ENCODE results near the gene TPGS2.
"Not testable (repeated sequence)": the region's sequence is repeated elsewhere in the genome, so short reads cannot be mapped to it uniquely, and the experiment has no call there.

TPGS2 gene

DNA sequence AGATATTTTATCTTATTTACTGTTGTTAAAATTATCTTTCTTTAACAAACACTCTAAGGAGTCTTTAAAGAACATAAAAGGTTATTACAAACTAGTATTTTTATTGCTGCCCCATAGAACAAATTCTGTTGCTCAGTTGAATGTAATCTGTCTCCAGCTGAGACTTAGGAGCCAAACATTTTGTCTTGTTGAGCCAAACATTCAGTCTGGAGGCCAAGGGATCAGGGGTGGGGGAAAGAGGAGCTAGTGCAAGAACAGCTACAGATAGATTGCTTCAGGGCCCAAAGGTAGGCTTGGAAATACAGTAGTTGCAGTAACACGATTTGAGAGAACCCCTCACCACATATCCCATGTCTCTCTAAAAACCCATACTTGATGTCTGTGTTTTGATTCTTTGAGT, 51.2 kb downstream of the TPGS2 start:
- DNase-seq (ENCODE audit: extremely low read depth in 1 of 2, low read depth in 1 of 2) = no peak

DNA sequence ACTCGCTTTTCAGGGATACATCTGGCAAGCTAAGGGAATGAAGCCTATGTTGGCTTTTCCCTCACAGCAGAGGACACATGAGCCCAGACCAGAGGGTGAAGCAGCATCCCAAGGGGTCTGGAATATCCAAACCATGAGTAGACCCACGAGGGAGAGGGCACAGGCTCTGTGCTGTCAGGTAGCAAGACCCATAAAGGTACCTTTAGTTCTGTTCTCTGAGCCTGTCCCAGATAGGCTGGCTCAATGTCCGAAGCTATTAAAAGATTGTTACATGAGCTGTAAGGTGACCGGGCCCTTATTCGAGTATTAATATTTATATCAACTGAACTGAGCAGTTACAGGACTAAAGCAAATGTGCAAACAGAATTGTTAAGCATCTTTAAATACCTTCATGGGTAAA, 52.2 kb downstream of the TPGS2 start:
- no peak for DNase-seq (ENCODE audit: extremely low read depth in 1 of 2, low read depth in 1 of 2)

DNA sequence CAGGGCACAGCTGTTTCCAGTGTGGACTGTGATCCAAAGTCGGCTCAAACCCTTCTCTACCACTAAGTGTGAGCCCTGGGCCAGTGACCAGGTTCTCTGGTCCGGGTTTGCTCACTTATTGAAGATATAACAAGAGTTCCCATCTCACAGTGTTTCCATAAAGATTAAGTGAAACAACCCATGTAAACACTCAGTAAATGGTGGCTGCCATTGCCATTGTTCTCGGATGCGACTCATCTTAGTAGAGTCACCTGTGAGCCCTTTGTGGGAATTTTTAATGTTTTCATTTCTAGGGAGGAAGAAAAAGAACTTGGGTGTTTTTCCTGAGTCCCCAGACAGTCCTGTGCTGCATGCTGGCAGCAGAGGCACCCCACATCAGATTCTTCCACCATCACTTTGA, 53.4 kb downstream of the TPGS2 start:
- no peak for DNase-seq (ENCODE audit: extremely low read depth in 1 of 2, low read depth in 1 of 2)

DNA sequence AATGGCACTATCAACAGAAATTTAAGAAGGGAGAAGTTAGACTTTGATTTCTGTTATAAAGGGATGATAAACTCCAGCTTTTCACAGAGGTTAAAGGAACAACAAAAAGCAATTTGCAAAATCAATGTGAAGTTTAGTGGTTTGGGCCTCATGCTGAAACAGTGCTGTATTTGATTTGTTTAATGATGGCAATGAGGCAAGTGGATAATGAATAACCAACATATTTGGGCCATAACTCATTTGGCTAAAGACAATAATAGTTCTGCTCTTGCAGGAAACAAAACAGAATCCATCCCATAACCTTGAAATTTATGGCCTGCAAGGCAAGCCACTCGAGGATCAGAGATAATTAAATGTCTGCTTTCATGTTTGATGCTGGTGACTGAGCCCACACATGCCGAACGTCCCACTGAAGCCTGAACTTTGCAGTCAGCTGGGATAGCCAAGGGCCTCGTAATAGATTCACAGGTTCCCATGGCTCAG, 56.5 kb downstream of the TPGS2 start:
- no peak for DNase-seq (ENCODE audit: extremely low read depth in 1 of 2, low read depth in 1 of 2)

DNA sequence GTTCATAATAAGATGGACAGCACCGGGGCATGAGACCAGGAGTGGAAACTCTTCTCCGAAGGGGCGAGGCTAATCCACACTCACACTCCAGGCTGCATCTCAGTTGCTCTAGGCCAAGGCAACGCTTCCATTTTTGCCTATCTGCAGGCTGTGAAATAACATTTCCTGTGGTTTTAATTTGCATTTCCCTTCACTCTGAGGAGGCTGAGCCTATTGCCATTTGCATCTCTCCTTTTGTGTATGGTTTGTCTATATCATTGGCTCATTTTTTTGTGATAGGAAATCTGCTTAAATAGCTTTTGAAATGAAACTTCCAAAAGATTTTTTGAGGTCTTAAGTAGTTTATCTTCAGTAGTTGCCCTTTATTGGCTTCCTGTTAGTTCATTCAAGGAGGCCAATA, 57.6 kb downstream of the TPGS2 start:
- DNase-seq (ENCODE audit: extremely low read depth in 1 of 2, low read depth in 1 of 2) = no peak

DNA sequence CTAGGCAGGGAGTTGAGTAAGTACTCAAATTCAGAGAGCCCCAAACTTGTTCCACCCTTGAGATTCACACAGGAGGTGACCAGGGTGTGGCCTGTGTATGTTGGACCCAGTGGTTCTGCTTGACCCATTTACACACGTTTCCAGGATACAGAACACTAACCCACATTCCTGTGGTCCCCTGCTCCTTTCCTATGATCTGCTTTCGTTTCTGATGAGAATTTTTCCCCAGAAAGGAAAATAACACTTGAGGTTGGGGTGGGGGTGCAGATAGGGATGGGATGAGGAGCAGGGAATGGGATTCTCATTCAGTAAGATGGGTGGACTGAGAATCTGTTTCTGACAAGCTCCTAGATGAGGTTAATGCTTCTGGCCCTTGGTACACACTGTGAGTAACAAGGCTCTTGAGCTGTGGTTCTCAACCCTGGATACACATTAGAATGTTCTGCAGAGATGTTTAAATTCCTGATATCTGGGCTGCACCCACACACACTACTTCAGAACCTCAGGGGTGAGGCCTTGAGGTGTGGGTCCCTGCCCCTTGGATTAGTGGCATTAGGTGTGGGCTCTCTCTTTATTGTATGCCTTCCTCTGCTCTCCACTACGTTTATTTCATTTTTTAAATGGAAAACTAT, 58.4 kb downstream of the TPGS2 start:
- DNase-seq (ENCODE audit: extremely low read depth in 1 of 2, low read depth in 1 of 2) = no peak

DNA sequence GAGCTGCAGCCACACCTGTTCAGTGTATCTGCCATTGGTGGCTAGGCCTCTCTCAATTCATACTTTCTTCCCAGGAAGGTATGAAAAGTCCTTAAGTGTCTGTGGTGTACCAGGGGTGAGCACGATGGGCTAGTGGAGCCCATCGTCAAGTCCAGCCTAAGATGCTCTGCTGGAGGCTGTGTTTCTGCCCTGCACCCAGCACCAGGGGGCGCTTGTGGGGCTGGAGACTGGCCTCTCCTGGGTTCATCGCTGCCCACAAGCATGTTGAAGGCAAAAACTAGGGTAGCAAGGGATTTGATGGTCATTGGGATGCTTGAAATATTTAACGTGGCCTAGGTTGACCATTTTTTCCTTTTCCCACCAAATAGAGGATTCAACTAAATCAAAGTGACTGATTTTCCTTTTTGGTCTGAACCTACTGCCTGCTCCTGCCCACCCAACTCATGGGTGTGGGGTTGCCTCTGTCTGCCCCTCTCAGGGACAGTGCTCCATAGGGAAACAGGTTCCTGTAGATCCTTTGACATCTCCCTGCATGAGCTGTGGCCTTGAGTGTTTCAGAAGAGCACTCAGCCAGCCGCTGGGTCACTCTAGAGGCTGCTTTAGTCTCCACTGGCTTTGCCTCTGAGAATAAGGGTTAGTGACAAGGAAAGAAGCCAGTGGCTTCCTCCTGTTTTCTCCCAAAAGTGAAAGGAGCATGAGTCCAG, 59.0 kb downstream of the TPGS2 start:
- DNase-seq (ENCODE audit: extremely low read depth in 1 of 2, low read depth in 1 of 2) = no peak

DNA sequence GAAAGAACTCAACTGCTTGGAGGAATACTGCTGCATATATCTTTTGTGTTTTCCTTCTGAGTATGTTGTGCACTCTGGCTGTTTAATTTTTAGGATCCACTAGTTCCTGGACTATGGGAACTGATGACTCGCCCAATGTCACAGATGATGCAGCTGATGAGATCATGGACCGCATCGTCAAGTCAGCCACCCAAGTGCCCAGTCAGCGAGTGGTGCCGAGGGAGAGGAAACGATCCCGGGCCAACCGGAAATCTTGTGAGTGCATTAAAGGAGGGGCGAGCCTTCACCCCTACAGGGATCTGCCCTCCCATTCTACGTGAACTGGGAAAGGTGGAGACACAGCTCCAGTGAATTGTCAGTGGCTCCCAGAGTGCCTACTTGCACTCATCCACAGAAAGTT, 59.6 kb downstream of the TPGS2 start:
- DNase-seq (ENCODE audit: extremely low read depth in 1 of 2, low read depth in 1 of 2) = no peak

DNA sequence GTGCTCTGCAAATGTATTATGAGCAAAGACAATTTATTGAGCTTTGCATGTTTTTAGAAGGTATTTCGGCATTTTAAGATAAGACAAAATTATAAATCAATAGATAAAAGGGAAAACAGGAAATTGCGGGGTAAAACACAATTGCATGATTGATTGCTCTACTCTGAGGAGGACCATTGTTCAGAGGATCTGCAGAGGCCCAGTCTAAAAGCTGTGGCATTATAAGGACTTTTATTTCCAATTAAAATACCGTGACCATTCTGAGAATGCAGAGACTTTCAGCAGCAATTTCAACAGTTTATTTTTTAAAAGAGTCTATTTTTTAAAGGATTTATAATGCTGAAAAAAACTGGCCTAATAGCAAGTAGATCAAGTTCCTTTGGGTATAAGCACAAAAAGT, 62.0 kb downstream of the TPGS2 start:
- DNase-seq (ENCODE audit: extremely low read depth in 1 of 2, low read depth in 1 of 2) = no peak

DNA sequence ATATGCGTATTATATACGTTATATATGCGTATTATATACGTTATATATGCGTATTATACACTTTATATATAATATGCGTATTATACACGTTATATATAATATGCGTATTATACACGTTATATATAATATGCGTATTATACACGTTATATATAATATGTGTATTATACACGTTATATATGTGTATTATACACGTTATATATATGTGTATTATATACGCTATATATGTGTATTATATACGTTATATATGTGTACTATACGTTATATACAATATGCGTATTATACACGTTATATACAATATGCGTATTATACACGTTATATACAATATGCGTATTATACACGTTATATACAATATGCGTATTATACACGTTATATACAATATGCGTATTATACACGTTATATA, 65.8 kb downstream of the TPGS2 start:
- not testable (repeated sequence) for DNase-seq (ENCODE audit: extremely low read depth in 1 of 2, low read depth in 1 of 2)

DNA sequence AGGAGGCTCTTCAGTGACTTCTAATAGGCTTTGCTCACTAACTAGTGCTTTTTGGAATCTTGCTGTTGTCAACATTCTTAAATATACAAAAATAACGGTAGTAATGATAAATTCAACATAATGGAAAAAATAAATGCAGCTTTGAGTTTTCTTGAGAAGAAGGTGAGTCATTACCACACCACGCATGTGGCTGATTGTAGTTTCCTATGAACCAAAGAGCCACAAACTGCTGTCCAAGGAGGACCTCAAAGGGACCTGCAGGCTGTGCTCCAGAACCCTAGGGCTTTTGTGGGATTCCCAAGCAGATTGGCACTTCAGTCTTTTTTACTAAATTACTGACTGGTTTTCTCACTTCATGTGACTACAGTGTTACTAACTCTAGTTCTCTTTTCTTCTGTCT, 66.7 kb downstream of the TPGS2 start:
- no peak for DNase-seq (ENCODE audit: extremely low read depth in 1 of 2, low read depth in 1 of 2)

DNA sequence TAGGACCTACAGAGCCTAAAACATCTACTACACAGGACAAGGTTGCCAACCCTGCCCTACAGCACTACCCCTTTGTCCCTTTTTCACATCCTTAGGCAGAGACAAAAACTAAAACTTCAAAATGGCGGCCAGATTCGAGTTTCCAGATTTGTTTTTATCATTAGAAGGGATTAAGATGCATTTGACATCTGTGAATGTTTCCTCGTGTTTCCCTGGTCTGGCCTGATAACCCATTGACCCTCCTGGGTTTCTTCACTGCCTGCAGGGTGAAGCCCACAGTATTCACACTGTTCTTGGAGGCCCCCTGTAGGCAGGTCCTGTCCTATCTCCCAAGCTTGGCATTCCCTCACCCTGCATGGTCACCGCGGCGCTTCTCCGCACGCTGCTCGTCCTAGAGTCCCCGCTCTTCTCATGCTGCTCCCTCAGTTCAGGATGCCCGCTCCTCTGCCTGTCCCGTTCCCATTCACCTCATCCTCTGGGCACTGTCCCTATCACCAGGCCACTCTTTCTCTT, 67.6 kb downstream of the TPGS2 start:
- DNase-seq (ENCODE audit: extremely low read depth in 1 of 2, low read depth in 1 of 2) = no peak

DNA sequence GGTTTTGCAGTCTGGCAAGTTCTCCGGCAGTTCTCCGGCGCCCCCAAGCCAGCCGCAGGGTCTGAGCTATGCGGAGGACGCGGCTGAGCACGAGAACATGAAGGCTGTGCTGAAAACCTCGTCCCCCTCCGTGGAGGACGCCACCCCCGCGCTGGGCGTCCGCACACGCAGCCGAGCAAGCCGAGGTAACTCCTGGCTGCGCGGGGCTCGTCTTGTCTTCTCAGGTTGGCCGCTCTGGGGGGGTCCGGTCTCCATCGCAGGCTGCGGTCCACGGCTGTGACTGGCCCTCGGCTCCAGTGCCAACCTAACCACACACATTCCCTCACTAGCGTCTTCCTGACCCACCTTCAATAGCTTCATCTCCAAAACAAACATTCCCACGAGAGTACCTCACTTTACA, 68.2 kb downstream of the TPGS2 start:
- no peak for DNase-seq (ENCODE audit: extremely low read depth in 1 of 2, low read depth in 1 of 2)

DNA sequence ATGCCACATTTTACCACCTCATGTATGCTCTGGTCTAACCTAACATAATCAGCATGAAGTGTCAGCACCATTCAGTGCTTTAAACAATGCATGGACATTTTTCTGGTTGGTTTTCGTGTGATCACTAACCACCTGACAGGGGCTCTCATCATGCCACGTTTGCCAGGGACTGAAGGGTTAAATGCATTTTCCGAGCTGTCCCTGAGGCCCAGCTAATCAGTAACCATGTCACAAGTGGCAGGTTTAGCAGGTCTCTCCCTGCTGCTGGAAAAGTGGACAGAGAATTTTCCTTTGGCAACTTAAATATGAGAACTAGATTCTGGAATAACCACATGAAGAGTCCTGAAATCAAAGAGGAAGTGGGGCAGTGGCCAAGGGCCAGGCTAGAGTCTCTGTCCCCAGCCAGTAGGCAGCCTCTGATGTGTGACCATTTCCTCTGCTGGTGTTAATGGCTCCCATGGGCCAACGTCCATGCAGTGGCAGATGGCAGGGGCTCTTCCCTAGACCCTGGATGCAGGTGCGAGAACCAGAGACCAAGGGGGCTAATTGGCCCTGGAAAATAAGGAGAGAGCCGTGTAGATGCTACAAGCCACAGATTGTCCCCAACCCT, 69.5 kb downstream of the TPGS2 start:
- DNase-seq (ENCODE audit: extremely low read depth in 1 of 2, low read depth in 1 of 2) = no peak

DNA sequence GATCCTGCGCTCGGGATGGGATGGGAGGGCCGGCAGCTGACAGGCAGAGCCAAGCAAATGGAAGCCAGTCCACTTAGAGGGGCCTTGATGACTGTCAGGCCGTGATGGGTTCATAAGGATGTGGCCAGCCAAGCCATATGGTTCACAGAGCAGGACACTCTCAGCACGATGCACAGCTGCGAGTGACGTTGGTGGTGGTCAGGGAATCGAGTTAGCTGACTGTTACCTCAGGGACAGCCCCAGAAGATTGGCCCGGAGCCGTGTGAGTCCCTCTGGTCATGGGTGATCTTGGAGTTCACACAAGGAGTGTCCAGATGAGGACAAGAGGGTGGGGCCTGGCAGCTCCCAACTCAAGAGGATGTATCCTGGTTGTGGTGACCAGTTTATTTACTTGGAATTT, 70.2 kb downstream of the TPGS2 start:
- DNase-seq (ENCODE audit: extremely low read depth in 1 of 2, low read depth in 1 of 2) = no peak

DNA sequence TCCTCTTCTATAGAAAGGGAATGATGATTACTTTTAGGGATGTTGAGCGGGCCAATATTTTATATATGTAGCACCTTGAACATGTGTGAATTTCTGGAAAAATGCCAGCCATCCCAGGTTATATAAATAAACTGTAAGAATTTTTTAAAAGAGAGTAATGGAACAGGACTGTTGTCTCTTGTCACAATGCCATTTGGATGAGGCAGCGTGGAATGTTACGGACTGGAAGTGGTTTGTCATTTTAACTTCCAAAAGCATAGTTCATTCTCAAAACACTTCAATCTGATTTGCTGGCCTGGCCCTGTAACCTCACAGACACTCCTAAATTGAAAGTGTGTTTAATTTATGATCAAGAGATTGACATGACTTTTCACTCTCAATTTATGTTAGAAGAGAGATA, 70.8 kb downstream of the TPGS2 start:
- no peak for DNase-seq (ENCODE audit: extremely low read depth in 1 of 2, low read depth in 1 of 2)

DNA sequence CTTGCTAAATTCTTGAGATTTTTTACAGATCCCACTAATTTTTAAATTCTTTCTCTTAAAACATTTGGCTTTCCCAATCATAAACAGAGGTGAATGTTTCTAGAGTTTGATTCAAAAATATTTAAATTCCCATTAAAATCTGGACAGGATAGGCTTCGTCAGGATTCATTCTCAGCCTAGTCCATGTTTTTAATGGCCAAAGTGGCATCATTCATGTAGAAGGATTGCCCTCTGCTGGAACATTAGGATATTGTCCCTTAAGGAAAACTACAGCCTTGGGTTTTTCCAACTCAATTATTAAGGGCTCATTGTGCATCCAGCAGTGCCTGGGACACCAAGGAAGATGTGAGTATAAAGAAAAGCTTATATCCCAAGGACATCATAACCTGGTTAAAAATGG, 71.7 kb downstream of the TPGS2 start:
- no peak for DNase-seq (ENCODE audit: extremely low read depth in 1 of 2, low read depth in 1 of 2)

DNA sequence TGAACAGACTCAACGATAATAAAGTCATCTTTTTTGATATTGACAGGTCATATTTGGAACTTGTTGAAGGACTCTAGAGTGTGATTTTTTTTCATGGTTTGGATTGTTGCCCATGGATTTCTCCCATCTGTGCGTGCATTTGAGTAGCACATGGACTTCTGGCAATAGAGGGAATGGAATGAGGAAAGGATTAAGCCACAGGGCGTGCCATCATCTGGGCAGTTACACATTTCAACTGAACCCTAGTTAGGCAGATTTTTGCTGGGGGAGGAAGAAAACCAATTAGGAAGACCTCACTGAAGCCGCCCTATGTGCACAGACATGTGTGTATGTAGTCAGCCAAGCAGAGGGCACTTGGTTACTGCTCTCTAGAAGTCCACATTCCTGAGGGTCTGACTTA, 72.6 kb downstream of the TPGS2 start:
- DNase-seq (ENCODE audit: extremely low read depth in 1 of 2, low read depth in 1 of 2) = no peak

DNA sequence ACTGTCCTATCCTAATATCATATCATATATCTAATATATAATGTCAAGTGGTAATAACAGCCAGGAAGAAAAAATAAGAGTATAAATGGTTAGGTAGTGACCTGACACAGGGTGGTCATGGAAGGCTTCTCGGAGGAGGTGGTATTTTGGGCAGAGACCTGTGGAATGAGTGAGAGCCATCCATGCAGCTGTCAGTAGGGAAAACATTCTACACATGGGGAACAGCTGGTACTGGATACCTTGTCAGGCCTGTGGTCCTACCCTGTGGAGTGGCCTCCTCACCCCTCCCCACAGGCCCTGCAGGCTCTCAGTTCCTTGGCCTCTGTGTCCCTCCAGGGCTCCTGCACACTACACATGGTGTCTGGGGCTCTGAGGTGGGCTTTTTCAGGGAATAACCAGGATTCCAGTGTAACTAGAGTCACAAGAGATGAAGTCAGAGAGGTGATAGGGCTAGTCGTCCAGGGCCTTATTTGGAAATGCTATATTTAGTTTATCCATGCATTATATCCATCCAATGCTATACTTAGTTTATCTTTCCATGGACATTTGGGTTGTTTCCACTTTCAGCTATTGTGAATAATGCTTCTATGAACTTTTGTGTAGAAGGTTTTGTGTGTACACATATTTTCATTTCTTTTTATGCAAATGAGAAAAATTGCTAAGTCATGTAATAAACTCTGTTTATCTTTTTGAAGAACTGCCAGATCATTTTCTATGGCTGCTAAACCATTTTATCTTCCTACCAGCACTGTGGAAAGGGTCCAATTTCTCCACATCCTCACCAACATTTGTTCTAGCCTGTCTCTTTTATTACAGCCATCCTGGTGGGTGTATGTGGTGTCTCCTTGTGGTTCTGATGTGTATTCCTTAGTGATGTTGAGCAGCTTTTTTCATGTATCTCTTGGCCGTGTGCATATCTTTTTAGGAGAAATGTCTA, 75.6 kb downstream of the TPGS2 start:
- no peak for DNase-seq (ENCODE audit: extremely low read depth in 1 of 2, low read depth in 1 of 2)

DNA sequence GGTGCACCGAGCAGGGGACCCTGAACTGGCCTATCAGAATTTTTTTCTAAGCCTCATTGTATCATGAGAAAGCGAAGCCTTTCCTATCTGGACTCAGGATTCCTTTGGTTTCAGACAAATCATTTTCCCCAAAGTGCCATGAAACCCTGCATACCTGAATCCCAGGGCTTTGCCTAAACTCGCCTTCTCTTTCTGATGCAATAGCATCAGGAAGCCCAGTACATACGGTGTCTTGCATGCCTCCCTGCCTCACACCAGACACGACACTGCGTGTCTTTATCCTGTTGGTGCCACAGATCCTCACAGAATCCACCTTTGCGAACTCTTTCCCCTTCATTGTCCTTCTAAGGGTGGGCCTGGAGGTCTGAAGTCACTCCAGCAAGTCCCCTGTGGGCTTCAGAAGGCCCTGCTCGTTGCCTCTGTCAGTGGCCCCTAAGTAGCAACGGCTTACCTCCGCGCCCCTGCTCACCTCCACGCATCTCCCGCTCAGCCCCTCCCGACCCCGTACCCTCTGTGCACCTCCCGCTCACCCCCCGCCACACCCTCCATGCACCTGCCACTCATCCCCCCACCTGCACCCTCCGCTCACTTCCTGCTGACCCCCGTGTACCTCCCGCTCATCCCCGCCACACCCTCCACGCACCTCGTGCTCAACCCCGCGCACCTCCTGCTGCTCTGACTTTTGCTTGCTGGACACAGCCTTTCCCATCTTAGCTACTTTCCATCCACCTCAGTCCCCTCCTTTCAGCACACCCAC, 83.4 kb downstream of the TPGS2 start:
- DNase-seq (ENCODE audit: extremely low read depth in 1 of 2, low read depth in 1 of 2) = no peak
